GM10266 (cell line): Measurements from ENCODE around the gene PNPLA6.

Source experiments
- DNase-seq: peaks from one replicate; pipeline ENCODE4 v3.0.0; 2012; ENCODE audit errors: extremely low spot score
- TF ChIP-seq, protein P1 (sequence below): IDR thresholded peaks from 2 replicates; pipeline ENCODE4 v1.5.1; 2012; ENCODE audit warnings: mild to moderate bottlenecking, low read depth; ENCODE audit not compliant: control insufficient read depth, insufficient read depth; ENCODE audit errors: missing control alignments

PNPLA6 gene

DNA sequence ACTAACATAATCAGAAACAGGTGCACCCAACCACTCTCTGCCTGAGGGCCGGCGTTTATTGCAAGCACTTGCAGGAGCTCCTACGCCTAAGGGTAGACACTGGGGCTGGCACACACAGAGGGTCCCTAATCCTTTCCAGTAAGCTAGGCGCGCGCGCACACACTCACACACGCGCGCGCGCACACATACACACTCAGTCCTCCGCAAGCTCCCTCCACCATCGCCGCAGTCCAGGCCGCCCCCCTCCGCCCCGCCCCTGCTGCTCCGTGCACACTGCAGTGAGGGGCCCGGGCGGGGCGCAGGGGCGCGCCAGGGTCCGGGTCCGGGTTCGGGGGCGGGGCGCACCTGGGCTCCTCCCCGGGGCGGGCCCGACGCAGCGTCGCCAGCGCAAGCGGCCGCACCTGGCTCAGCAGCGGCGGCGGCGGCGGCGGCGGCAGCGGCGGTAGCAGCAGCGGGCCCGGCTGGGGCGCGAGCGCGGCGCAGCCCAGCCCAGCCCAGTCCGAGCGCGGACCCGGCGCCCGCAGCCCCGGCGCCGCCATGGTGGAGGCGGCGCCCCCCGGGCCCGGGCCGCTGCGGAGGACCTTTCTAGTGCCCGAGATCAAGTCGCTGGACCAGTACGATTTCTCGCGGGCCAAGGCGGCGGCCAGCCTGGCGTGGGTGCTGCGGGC, 60.1 kb downstream of the PNPLA6 start, which contains the start of gene CAMSAP3:
TSS of gene CAMSAP3 (plus strand) at position 398 of the 668 bp plus-strand sequence. CDS start at position 538, 140 bp downstream.
- TF ChIP-seq, protein P1, sequence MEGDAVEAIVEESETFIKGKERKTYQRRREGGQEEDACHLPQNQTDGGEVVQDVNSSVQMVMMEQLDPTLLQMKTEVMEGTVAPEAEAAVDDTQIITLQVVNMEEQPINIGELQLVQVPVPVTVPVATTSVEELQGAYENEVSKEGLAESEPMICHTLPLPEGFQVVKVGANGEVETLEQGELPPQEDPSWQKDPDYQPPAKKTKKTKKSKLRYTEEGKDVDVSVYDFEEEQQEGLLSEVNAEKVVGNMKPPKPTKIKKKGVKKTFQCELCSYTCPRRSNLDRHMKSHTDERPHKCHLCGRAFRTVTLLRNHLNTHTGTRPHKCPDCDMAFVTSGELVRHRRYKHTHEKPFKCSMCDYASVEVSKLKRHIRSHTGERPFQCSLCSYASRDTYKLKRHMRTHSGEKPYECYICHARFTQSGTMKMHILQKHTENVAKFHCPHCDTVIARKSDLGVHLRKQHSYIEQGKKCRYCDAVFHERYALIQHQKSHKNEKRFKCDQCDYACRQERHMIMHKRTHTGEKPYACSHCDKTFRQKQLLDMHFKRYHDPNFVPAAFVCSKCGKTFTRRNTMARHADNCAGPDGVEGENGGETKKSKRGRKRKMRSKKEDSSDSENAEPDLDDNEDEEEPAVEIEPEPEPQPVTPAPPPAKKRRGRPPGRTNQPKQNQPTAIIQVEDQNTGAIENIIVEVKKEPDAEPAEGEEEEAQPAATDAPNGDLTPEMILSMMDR: no peak
- peak; percentile 85 for DNase-seq

DNA sequence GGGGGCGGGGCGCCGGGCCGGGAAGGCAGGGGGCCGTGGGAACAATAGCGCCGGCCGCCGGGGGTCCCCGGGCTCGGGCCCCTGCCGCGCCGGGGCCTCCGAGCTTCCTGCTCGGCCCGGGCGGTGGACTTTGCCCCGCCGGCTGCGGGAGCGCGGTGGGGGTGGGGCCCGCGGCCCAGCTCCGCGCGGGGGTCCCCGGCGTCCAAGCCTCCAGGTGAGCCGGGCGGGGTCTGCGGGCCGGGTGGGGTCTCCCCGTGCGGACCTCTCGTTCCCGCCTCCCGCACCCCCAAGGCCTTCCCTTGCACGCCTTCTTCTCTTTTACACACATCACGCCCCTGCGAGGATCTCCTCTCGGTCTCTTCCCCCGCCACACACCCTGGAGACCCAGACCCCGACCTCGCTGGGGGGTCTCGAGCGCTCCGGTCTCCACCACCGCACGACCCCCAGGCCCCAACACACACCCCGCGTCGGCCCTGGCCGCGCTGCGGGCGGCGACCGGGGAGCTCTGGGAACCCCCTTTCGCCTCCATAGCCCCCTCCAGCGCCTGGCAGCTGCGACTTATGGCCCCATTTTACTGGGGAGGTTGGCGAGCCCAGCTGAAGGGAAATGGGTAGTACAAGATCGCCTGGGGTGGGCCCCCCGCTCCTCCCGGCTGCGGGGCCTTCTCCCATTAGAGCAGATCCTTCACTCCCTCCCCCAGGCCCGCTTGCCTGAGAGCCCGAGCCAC, 60.9 kb downstream of the PNPLA6 start:
- DNase-seq: peak; percentile 45
- TF ChIP-seq, protein P1: no peak

DNA sequence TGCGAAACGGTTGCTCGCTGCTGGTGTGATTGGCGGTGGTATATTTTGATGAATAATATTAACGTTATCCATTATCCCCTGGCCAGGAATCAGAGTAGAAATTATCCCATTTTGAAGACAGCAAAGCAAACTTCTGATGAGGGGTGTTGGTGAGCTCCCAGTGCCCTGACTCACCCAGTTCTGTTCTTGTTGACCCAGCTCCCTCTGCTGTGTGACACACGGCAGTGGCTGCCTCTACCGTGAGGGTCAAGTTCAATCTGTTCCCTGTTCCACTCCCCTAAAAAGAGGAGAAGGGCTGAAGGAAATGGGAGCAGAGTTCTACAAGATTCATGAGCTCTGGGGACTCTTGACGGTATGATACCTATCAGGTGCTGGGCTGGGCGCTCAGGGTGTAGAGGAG, 62.2 kb downstream of the PNPLA6 start:
- DNase-seq: no peak
- TF ChIP-seq, protein P1: no peak

DNA sequence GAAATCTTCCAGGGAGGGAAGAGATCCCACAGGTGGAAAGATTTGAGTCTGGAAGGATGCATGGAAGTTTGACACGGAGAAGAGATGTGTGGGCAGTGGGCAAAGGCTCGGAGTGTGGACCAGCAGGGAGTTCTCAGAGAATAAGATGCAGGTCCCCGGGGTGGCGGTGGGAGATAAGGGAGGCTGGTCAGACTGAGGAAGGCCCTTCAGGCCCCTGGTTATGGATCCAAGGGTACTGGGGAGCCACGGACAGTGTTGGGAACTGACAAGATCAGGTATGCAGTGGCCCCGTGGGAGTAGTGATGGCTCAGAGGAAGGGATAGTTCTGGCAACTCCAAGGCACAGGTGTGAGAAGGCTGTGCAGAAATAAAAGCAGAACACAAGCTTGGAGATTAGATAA, 62.7 kb downstream of the PNPLA6 start:
- no peak for DNase-seq
- TF ChIP-seq, protein P1: no peak

DNA sequence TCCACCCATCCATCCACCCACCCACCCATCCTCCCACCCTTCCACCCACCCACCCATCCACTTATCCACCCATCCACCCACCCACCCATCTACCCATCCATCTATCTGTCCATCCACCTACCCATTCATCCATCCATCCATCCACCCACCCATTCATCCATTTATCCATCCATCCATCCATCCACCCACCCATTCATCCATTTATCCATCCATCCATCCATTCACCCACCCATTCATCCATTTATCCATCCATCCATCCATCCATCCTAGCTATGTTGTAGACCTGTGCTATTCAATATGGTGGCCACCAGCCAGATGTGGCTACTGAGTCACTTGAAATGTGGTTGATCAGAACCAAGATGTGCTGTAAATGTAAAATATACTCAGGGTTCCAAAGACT, 65.2 kb downstream of the PNPLA6 start:
- TF ChIP-seq, protein P1: no peak
- DNase-seq: no peak

DNA sequence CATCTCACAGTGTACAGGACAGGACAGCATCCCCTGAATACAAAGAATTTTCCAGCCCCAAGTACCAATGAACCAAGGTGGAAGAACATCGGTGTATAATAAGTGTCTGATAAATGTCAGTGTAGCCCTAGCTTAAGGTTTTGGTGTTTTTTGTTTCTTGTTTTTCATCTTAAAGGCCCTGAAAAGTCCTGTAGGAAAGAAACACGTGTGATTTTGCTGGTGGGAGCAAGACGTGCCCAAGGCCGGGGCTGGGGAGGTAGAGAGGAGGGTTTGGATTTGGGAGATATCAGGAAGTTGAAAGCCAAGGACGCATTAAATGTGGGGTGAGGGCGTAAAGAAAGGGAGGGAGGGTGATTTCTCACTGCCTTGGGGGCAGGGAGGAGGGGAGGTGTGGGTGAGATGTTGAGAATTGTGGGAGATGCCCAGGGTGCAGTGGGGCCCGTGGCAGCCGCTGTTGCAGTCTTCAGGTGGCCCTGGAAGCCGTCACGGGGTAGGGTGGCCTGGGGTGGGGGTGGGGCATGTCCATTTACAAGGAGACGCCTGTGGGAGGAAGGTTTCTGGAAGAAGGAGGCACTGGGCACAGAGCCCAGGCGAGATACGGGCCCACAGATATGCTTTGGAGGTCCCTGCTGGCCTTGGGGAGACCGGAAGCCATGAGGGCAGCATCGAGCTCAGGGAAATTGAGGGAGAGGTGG, 66.9 kb downstream of the PNPLA6 start:
- TF ChIP-seq, protein P1: no peak
- DNase-seq: no peak
